HepG2 (cell line): ENCODE results near the gene RAB5B. TPM values are rescaled to one million over a fixed set of nuclear protein-coding genes. Genes with fewer than 3 reads are reported as not detected.

Source experiments
- GABPA ChIP-seq, 2 experiments: IDR thresholded peaks; 2 replicates each; pipeline ENCODE4 v1.6.1; 2011 to 2016; ENCODE audit warnings: low read depth in 2 of 2, low read length in 1 of 2, missing biosample characterization in 1 of 2, missing genetic modification characterization in 1 of 2
- RAD51 ChIP-seq: fragments of 450-650 bp; IDR thresholded peaks from 2 replicates; pipeline ENCODE4 v1.6.1; 2016; ENCODE audit warnings: borderline replicate concordance
- RELA ChIP-seq: sonication (generic); formaldehyde crosslinking; IDR thresholded peaks from 2 replicates; pipeline ENCODE4 v1.4.0; 2020; ENCODE audit warnings: missing genetic modification reagents
- SCMH1 ChIP-seq: sonication (generic); formaldehyde crosslinking; IDR thresholded peaks from 2 replicates; pipeline ENCODE4 v1.9.0; 2021; ENCODE audit warnings: missing genetic modification reagents, mild to moderate bottlenecking, borderline replicate concordance
- SMAD3 ChIP-seq: sonication (generic); formaldehyde crosslinking; IDR thresholded peaks from 2 replicates; pipeline ENCODE4 v1.4.0; 2020; ENCODE audit warnings: missing genetic modification reagents
- ZBTB21 ChIP-seq: sonication (generic); formaldehyde crosslinking; IDR thresholded peaks from 2 replicates; pipeline ENCODE4 v1.4.0; 2020; ENCODE audit warnings: missing genetic modification reagents
- ZBTB37 ChIP-seq: sonication (generic); formaldehyde crosslinking; IDR thresholded peaks from 2 replicates; pipeline ENCODE4 v1.4.0; 2020; ENCODE audit warnings: mild to moderate bottlenecking, missing genetic modification reagents
- ZKSCAN8 ChIP-seq: IDR thresholded peaks from 2 replicates; pipeline ENCODE4 v1.6.1; 2016; ENCODE audit warnings: borderline replicate concordance, missing genetic modification reagents, missing compliant biosample characterization
- ZNF281 ChIP-seq: sonication (generic); formaldehyde crosslinking; IDR thresholded peaks from 2 replicates; pipeline ENCODE4 v1.4.0; 2020; ENCODE audit warnings: missing genetic modification reagents, borderline replicate concordance
- ZNF407 ChIP-seq: sonication (generic); formaldehyde crosslinking; IDR thresholded peaks from one replicate; pipeline ENCODE4 v1.5.1; 2020; ENCODE audit warnings: mild to moderate bottlenecking, missing genetic modification reagents; ENCODE audit errors: not compliant biosample characterization
- ZNF441 ChIP-seq: sonication (generic); formaldehyde crosslinking; IDR thresholded peaks from 2 replicates; pipeline ENCODE4 v1.7.0; 2021; ENCODE audit warnings: missing genetic modification reagents, borderline replicate concordance
- ZNF616 ChIP-seq: sonication (generic); formaldehyde crosslinking; IDR thresholded peaks from 2 replicates; pipeline ENCODE4 v1.5.0; 2020; ENCODE audit warnings: low read depth, mild to moderate bottlenecking, missing genetic modification reagents
- ZNF784 ChIP-seq: sonication (generic); formaldehyde crosslinking; IDR thresholded peaks from 2 replicates; pipeline ENCODE4 v1.5.1; 2020; ENCODE audit warnings: missing genetic modification reagents, mild to moderate bottlenecking, borderline replicate concordance
- ZNF878 ChIP-seq: sonication (generic); formaldehyde crosslinking; IDR thresholded peaks from 2 replicates; pipeline ENCODE4 v1.8.1; 2023; ENCODE audit warnings: mild to moderate bottlenecking, missing genetic modification reagents, moderate library complexity
- polyA plus RNA-seq, 8 experiments: library from polyadenylated mRNA; depleted of rRNA in 3 of 8; stranded (reverse) in 7 of 8; unstranded in 1 of 8; fragments of >200 nt; fragmentation: Illumina TruSeq in 4 of 8; extraction: Trizol in 4 of 8; gene quantifications; 2 replicates each; pipeline versions ENCODE4 v1.2.1 to v1.2.3, GENCODE V29; 2011 to 2016; ENCODE audit warnings: low read depth in 4 of 8, missing spikeins in 1 of 8, mixed read lengths in 1 of 8; ENCODE audit not compliant: insufficient read depth in 1 of 8
- total RNA-seq, 5 experiments: library from RNA; depleted of rRNA; stranded (reverse); fragments of >200 nt; fragmentation: Illumina TruSeq; extraction: Trizol; gene quantifications; 2 replicates each; pipeline ENCODE4 v1.2.3, GENCODE V29; 2016; ENCODE audit warnings: low read depth in 1 of 5

The RAB5B gene
- total and polyA plus RNA-seq, 2 of the 13 experiments (the other 11 are each of a cell fraction or from before 2014, with no cell fraction given) = 26.0 to 68.3 TPM

- TF ChIP-seq ZNF281 (CRISPR knock-in tag) (peak; percentile 29), ZNF784 (CRISPR knock-in tag) (no peak), ZBTB37 (peak; percentile 37; the same call in 1 of the 2 replicates), GABPA (IDR thresholded peaks at IDR 0.05; ENCODE audit: low read depth, low read length) (peak; percentile 92), GABPA (CRISPR knock-in tag; IDR thresholded peaks at IDR 0.05; ENCODE audit: low read depth) (peak; percentile 98), ZNF616 (no peak), SMAD3 (CRISPR knock-in tag) (peak; percentile 74), ZBTB21 (CRISPR knock-in tag) (peak; percentile 50), SCMH1 (no peak), ZKSCAN8 (CRISPR knock-in tag) (no peak), ZNF441 (CRISPR knock-in tag) (no peak), ZNF878 (CRISPR knock-in tag) (peak; percentile 70; the same call in 1 of the 2 replicates), RAD51 (no peak), RELA (peak; percentile 20; the same call in 1 of the 2 replicates), ZNF407 (CRISPR knock-in tag) (no peak)
Observed at GRCh38 chr12:56041552-56042429, 67.9 kb downstream of the RAB5B start, which contains the start of gene RPS26 (continued).
